Tibial nerve (tissue), 4 donors: ENCODE measurements around the gene RAB3IL1. TPM values are rescaled to one million over a fixed set of nuclear protein-coding genes. Genes with fewer than 3 reads are reported as not detected.

ENCODE experiments used
- DNase-seq, 2 donors: peaks; one replicate each; pipeline ENCODE4 v3.0.0-alpha.2; 2019; ENCODE audit warnings: low spot score in 2 of 2
- H3K27ac ChIP-seq, 4 donors: fragments of 200-600 bp; sonication (generic) in 3 of 4; one replicate each; pipeline ENCODE4 v1.5.1; 2017 to 2019; ENCODE audit warnings: mild to moderate bottlenecking in 1 of 4
- H3K27me3 ChIP-seq, 2 donors: fragments of 200-600 bp; sonication (generic) in 1 of 2; one replicate each; pipeline versions ENCODE4 v1.5.1 to v1.6.0; 2017 to 2019
- H3K36me3 ChIP-seq, 3 donors: fragments of 200-600 bp; sonication (generic); one replicate each; pipeline ENCODE4 v1.5.1; 2018 to 2019
- H3K4me1 ChIP-seq, 4 donors: fragments of 200-600 bp; sonication (generic) in 3 of 4; one replicate each; pipeline ENCODE4 v1.5.1; 2017 to 2019
- H3K4me3 ChIP-seq, 4 donors: fragments of 200-600 bp; sonication (generic) in 3 of 4; one replicate each; pipeline ENCODE4 v1.5.1; 2017 to 2019; ENCODE audit warnings: mild to moderate bottlenecking in 1 of 4, moderate library complexity in 1 of 4
- H3K9me3 ChIP-seq, 4 donors: fragments of 200-600 bp; sonication (generic) in 3 of 4; one replicate each; pipeline ENCODE4 v1.5.1; 2017 to 2019
- CTCF ChIP-seq, 5 experiments: fragments of 200-600 bp in 3 of 5; fragments of 450-650 bp in 2 of 5; sonication (generic) in 3 of 5; IDR thresholded peaks; one replicate each; pipeline ENCODE4 v1.5.1; 2016 to 2019; ENCODE audit warnings: antibody characterized with exemption in 5 of 5, mild to moderate bottlenecking in 3 of 5, moderate library complexity in 2 of 5
- EP300 ChIP-seq, 2 donors: sonication (generic); formaldehyde crosslinking; IDR thresholded peaks; one replicate each; pipeline ENCODE4 v1.6.1; 2017; ENCODE audit warnings: antibody characterized with exemption in 2 of 2, mild to moderate bottlenecking in 1 of 2
- POLR2A ChIP-seq, 2 donors: fragments of 450-650 bp; IDR thresholded peaks; one replicate each; pipeline ENCODE4 v1.6.1; 2017; ENCODE audit warnings: antibody characterized with exemption in 2 of 2, mild to moderate bottlenecking in 2 of 2, moderate library complexity in 2 of 2
- WGBS, 2 donors: methylation state at CpG; one replicate each; pipeline ENCODE4 v1.1.5; 2018; 5-methylcytosine and 5-hydroxymethylcytosine counted together
- total RNA-seq, 4 donors: library from RNA; depleted of rRNA; stranded (reverse); fragments of >200 nt; gene quantifications; one replicate each; pipeline ENCODE4 v1.1.0, GENCODE V29; 2016

RAB3IL1 gene
- total RNA-seq, 4 donors from 2014 or later: 58.8 to 127 (median 71.1) TPM

GRCh38 chr11:61949169-61950034 lies 32.0 kb upstream of the RAB3IL1 start:
- H3K9me3 ChIP-seq: no peaks in the 10 kb centered on the region
- H3K27me3 ChIP-seq: no peaks in the 10 kb centered on the region
- H3K36me3 ChIP-seq: no peaks in the 10 kb centered on the region
- 27 to 29% methylated on average over 9 of the region's 9 CpGs for WGBS, 2 donors
- TF ChIP-seq EP300 (IDR thresholded peaks at IDR 0.05): peak in 1 of 2 donors; percentile 77
- peak; percentile 42 to 75 for TF ChIP-seq POLR2A (IDR thresholded peaks at IDR 0.05)
- no peak for TF ChIP-seq CTCF (IDR thresholded peaks at IDR 0.05)
- peak overlapping the region in 1 of 4 donors; percentile 37 for H3K4me3 ChIP-seq
- peaks cover 0 to 56% (median 30%) of the 10 kb centered on the region in 4 donors for H3K4me1 ChIP-seq
- peak overlapping the region; percentile 74 to 94 (median 88) for H3K27ac ChIP-seq
- DNase-seq: peak; percentile 76 to 89

GRCh38 chr11:61948505-61948904 lies 31.1 kb upstream of the RAB3IL1 start:
- H3K27ac ChIP-seq: peak overlapping the region; percentile 74 to 94 (median 88)
- H3K4me3 ChIP-seq: no peak overlapping the region
- TF ChIP-seq CTCF (IDR thresholded peaks at IDR 0.05) (no peak), POLR2A (IDR thresholded peaks at IDR 0.05) (no peak), EP300 (IDR thresholded peaks at IDR 0.05) (no peak)
- 62 to 65% methylated on average over 7 of the region's 7 CpGs for WGBS, 2 donors
- DNase-seq: no peak
- H3K4me1 ChIP-seq: peaks cover 0 to 49% (median 27%) of the 10 kb centered on the region in 4 donors
- H3K27me3 ChIP-seq: no peaks in the 10 kb centered on the region
- no peaks in the 10 kb centered on the region for H3K36me3 ChIP-seq
- no peaks in the 10 kb centered on the region for H3K9me3 ChIP-seq

- H3K9me3 ChIP-seq: no peaks in the 10 kb centered on the region
- no peaks in the 10 kb centered on the region for H3K27me3 ChIP-seq
- peak; percentile 95 to 99 for DNase-seq
- H3K4me1 ChIP-seq: peaks cover 0 to 49% (median 27%) of the 10 kb centered on the region in 4 donors
- no peak overlapping the region for H3K4me3 ChIP-seq
- H3K36me3 ChIP-seq: no peaks in the 10 kb centered on the region
- 4 to 10% methylated on average over 8 of the region's 8 CpGs for WGBS, 2 donors
- peak overlapping the region; percentile 2 to 94 (median 68) for H3K27ac ChIP-seq
- TF ChIP-seq CTCF (IDR thresholded peaks at IDR 0.05) (peak; percentile 88 to 97 (median 94)), POLR2A (IDR thresholded peaks at IDR 0.05) (peak in 1 of 2 donors; percentile 29), EP300 (IDR thresholded peaks at IDR 0.05) (peak in 1 of 2 donors; percentile 76)
These were observed 30.3 kb upstream of the RAB3IL1 start for GRCh38 chr11:61947486-61948210.

- WGBS, 2 donors: 88 to 89% methylated on average over 5 of the region's 5 CpGs
- H3K36me3 ChIP-seq: no peaks in the 10 kb centered on the region
- H3K9me3 ChIP-seq: no peaks in the 10 kb centered on the region
- no peak overlapping the region for H3K4me3 ChIP-seq
- peak overlapping the region in 3 of 4 donors; percentile 2 to 94 (median 92) for H3K27ac ChIP-seq
- peaks cover 0 to 48% (median 27%) of the 10 kb centered on the region in 4 donors for H3K4me1 ChIP-seq
- DNase-seq: no peak
- no peaks in the 10 kb centered on the region for H3K27me3 ChIP-seq
- TF ChIP-seq EP300 (IDR thresholded peaks at IDR 0.05) (no peak), POLR2A (IDR thresholded peaks at IDR 0.05) (no peak), CTCF (IDR thresholded peaks at IDR 0.05) (no peak)
These were observed 29.5 kb upstream of the RAB3IL1 start for GRCh38 chr11:61946894-61947293.
